Activated CD4-positive, alpha-beta T cell treated with anti-CD3 and anti-CD28 coated beads, Interleukin-2, amount 50 U/mL, for 16 hours (primary cell): ENCODE results near the gene POLR2J.
"Not testable (repeated sequence)": the region's sequence is repeated elsewhere in the genome, so short reads cannot be mapped to it uniquely, and the experiment has no call there.

ENCODE experiments used
- DNase-seq: peaks from one replicate; pipeline ENCODE4 v3.0.0-alpha.2; 2020

Gene POLR2J

DNA sequence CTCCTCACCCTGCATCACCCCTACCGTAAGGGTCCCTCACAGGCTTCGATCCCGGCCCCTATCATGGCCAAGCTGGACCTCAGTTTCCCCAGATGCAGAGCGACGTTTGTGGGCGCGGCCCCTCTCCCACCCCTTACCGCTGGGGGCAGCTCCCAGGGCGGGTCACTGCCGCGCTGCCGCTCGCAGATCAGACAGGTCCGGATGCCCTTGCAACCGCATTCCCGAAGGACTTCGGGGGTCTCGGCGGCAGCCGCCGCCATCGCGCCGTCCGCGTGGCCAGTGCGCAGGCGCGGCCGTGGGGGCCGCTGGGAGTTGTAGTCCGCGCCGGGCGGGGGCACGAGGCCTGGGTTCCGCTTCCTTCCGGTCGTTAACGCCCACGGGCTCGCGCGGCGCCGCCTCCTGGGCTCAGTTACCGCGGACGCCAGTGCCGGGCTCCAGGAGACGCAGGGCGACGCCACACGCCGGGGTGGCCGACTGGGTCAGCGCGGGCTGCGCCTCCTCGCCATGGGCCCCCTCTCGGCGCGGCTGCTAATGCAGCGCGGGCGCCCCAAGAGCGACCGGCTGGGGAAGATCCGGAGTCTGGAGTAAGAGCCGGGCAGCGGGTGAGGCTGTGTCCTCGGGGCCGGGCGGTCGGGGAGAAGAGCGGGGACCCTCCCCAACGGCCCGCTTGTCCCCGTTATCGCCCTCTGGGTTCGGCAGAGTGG is 14.0 kb downstream of the POLR2J start, which contains the start of the genes ALKBH4 and LRWD1:
TSS of gene ALKBH4 (minus strand) at position 287 of the 704 bp plus-strand sequence. CDS start at position 260, 27 bp downstream.
TSS of gene LRWD1 (plus strand) at position 408 of the 704 bp plus-strand sequence. CDS start at position 505, 97 bp downstream.
- peak; percentile 96 for DNase-seq

DNA sequence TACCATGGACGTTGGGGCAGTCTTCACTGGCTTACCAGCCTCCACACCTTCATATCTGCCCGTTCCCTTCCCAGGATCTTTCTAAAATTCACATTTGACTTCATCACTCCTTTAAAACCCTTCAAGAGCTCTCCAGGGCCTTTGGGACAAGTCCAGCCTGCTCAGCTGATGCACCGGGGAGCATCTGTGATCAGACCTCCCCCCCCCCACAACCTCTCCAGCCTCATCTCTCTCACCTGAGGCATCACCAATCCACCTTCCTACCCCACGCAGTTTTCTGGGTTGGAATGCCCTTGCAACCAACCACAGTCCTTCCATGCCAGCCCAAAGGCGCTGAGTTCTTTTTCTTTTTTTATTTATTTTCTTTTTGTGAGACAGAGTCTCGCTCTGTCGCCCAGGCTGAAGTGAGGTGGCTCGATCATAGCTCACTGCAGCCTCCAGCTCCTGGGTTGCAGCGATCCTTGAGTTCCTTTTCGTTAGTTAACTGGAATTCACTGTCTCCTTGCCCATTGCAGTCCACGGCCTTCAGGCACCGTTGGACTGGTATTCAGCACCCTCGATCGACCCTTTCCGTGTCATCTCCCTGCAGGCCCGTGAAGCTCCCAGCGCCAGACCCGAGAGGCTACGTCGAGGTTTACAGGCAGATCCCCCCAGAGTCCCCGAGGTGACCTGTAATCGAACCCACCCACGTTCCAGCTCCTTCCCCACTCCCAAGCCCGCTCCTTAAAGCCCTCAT is 14.7 kb downstream of the POLR2J start:
- DNase-seq, result no peak

DNA sequence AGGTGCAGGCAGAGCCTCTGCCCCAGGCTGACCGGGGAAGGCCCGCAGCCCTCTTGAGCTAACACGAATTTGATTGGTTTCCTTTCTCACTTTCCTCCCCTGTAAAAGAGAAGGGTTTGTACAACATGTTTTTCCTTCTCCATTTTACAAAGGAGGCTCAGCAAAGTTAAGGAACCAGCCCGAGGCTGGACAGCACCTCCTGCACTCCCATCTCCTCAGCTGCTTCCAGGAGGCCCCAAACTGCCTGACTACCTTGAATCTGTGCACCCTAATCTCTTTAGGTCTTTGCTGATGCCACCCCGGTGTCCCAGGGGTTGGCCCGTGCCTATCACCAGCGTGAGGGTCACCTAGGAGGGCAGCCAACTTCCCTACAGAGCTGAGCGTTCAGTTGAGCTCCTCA is 18.3 kb downstream of the POLR2J start:
- DNase-seq, result no peak

DNA sequence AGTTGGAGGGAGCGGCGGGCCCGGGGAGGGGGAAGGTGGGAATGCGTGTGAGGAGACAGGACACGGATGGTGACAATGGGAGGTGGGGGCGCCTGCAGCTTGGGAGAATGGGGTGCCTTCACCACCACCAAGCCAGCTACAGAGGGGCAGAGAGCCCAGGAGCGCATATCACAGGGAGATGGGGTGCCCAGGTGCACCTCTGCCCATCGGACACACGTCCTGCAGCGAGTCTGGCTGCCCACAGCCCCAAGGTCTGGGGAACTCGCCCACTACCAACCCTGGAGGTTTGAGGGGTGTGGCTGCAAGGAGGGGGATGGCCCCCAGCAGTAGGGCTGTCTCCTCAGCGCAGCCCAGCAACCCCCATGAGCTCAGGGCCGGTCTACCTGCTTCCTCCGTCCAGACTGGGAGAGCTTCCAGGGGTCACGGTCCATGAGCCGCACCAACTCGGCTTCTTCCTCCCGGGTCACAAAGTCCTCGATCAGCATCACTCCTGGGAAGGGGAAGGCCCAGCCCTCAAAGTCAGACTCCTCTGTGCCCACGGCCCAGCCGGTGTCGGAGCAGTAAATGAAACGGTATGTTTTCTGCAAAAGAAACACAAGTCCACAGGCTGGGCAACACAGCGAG is 19.4 kb downstream of the POLR2J start:
- no peak for DNase-seq

DNA sequence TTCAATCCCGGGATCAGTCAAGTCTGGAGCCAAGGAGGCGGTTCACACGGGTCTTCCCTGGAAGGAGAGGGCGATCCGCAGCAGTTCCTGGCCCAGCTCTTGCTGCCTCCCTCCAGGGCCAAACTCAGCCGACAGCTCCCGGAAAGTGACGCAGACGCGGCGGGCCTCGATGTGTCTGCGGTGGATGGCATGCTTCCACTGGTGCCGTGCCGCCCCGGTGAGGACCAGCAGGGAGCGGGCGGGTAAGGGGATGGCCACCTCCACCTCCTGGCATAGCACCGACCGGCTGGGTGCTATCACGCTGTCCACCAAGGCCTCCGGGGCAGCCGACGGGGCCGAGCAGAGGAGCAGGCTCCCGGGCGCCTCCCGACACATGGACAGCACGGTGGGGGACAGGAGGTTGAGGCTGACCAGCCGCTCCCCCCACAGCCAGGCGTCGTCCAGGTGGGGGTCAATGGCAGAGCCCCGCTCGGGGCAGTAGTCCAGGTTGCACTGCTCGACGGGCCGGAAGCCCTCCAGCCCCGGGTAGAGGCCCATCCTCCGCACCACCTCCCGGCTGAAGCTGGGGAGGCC is 21.3 kb downstream of the POLR2J start:
- no peak for DNase-seq

DNA sequence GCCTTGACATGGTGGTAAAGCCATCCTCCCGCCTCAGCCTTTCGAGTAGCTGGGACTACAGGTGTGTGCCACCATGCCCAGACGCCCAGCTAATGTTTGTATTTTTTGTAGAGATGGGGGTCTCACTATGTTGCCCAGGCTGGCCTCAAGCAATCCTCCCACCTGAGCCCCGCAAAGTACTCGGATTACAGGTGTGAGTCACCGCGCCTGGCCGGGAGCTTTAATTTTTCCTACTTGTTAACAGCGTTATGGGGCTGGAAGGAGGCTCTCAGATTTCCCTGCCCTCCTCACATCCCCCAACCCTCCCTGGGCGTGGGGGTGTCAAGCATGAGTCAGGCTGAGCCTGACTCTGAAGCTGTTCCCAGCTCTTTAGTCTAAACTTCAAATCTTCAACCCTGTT is 22.4 kb downstream of the POLR2J start:
- DNase-seq, result no peak

DNA sequence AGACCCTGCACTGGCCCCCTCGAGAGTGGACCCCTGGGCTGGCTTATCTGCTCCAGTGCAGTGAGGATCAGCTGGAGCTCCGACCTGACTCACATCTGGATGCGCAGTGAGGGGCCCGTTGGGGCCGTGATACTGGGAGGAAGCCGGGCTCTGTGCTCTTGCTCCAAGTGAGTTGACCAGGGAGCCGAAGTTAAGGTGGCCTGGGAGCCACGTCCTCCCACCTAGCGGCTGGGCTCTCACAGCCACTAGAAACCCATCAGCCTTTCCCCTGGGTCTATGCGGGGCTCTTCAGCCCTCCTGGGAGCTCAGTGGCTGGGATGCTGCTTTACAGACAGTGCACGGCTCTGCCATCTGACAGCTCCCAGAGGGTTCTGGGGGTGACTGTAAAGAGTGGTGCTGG is 23.1 kb downstream of the POLR2J start:
- no peak for DNase-seq

DNA sequence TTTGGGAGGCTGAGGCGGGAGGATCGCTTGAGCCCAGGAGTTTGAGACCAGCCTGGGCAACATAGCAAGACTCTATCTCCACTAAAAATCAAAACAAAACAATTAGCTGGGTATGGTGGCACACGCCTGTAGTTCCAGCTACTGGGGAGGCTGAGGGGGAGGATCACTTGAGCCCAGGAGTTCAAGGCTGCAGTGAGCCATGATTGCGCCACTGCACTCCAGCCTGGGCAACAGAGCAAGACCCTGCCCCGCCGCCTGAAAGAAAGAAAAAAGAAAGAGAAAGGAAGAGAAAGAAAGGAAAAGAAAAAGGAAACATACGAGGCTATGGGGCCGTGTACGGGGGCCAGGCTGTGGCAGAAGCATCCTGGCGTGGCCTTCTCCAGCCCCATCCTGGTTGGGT is 23.8 kb downstream of the POLR2J start:
- DNase-seq, result not testable (repeated sequence)

DNA sequence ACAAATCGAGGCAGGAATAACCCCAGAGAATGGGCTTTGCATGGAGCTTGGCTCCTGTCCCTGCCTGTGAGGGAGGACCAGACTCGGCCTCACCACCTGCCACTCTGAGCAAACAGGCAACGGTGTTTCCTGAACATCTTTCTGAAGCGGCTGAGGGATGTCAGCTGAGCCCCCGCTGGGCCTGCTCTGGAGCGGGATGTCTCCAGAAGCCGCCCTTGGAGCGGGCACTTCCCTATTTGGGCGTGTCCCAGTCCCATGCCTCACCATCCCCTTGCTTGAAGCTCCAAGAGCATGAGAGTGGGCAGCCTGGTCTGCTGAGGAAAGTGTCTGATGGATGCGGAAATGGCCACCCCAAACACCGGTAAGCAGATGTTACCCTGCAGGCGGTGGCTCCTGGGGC is 24.3 kb downstream of the POLR2J start:
- no peak for DNase-seq

DNA sequence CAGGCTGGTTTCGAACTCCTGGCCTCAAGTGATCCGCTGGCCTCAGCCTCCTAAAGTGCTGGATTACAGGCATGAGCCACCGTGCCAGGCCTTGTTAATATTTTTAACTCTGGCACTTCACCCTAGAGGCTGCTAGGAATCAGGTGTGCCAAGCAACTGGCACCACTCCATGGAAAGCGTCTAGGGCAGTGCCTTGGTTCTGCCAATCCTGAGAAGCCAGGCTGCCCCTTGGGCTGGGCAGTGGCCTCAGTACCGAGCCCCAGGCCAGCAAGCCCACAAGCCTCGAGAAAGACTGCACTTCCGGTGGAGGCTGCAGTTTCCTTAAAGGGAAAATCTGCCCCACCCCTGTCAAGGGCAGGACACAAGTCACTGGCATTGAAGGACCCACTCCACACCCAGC is 25.4 kb downstream of the POLR2J start:
- no peak for DNase-seq

DNA sequence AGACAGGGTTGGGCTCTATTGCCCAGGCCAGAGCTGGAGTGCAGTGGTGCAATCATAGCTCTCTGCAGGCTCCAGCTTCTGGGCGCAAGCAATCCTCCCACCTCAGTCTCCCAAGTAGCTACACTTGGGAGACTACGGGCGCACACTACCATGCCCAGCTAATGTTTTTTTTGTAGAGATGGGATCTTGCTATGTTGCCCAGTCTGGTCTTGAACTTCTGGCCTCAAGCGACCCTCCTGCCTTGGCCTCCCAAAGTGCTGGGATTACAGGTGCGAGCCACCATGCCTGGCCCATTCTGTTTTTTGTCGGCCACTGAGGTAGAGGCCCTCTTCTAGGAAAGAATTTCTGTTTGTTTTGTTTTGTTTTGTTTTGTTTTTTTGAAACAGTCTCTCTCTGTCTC is 26.3 kb downstream of the POLR2J start:
- DNase-seq, result no peak

DNA sequence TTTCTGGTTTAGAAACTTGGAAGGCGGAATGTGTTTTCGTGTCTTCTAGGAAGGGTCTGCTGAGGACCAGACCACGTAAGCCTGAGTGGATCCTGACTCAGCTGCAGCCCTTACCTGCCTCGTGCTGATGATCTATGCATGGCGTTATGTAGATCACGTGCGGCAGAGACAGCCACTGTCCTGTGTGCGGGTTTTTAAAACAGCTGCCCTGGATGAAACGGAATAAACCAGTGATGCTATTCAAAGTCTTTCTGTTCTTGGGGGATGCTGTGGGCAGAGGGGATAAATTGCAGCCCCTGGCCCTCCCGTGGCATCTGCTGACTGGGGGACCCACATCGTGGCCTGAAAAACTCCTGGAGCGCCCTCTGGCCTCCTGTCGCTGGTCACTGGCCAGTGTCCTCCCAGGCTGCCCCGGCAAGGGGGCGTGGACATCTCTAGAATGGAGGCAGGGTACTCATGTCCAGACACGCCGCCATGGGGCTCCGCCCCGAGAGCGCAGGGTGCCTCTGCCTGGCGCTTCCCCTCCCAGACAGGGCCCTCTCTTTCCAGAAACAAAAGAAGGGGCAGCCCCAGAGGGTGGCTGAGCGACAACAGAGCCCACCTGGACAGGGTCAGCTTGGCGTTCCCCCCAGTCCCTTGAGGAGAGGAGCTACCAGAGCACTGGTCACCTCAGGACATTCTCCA is 27.2 kb downstream of the POLR2J start:
- no peak for DNase-seq

DNA sequence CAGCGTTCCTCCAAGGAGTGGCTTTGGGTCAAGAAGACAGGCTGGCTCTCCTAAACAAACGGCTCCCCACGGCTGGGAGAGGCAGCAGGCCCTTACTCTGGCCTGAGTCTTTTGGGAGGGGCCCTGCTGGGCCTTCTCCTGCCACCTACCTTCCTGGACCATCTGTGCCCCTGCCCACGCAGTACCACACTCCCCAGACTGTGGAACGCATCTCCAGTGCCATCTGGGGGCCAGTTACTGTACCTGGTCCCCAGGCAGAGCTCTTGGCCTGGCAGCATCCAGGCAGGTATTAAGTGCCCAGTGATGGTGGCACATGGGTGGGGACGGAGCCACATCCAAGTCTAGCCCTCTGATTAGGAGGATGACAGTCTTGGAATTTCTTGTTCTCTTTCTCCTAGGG is 28.5 kb downstream of the POLR2J start:
- no peak for DNase-seq

DNA sequence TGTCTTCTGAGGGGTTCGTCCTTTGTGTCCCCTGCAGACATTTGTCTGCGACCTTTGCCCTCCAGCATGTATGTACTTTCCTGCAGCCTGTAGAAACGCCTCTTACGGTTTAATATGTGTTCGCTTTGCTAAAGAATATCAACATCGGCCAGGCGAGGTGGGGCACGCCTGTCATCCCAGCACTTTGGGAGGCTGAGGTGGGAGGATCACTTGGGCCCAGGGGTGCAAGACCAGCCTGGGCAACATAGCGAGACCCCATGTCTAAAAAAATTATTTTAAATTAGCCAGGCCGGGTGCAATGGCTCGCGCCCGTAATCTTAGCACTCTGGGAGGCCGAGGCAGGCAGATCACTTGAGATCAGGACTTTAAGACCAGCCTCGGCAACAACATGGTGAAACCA is 29.6 kb downstream of the POLR2J start:
- DNase-seq, result no peak

DNA sequence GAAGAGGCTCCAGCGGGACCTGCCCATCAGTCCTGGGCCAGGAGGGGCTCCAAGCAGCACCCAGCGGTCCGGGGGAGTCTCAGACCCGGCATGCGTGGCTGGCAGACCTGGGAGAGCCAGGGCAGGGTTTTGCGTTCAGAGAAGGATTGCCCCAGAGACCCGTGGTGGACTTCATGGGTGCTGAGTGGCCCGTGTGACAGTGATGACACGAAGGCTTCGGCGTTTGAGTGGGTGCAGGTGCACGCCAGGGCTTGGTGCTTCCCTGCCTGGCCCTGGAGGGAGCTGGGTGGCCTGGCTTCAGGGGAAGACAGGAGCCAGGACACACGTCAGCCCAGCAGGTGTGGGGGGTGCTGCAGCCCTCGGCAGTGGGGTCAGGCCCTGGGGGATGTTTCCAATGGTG is 31.4 kb downstream of the POLR2J start:
- no peak for DNase-seq

DNA sequence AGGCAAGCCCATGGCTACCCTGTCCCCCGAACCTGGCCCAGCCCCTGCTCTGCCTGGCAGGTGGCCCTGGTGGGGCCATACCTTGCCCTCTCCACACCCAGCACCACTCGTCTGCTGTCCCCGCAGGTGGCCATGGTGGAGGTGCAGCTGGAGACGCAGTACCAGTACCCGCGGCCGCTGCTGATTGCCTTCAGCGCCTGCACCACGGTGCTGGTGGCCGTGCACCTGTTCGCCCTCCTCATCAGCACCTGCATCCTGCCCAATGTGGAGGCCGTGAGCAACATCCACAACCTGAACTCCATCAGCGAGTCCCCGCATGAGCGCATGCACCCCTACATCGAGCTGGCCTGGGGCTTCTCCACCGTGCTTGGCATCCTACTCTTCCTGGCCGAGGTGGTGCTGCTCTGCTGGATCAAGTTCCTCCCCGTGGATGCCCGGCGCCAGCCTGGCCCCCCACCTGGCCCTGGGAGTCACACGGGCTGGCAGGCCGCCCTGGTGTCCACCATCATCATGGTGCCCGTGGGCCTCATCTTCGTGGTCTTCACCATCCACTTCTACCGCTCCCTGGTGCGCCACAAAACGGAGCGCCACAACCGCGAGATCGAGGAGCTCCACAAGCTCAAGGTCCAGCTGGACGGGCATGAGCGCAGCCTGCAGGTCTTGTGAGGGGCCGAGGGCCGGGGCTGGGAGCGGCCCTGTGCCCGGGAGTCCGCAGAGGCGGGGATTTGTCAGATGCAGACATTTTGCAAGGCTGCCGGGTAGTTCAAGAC is 32.1 kb downstream of the POLR2J start:
- DNase-seq, result no peak

DNA sequence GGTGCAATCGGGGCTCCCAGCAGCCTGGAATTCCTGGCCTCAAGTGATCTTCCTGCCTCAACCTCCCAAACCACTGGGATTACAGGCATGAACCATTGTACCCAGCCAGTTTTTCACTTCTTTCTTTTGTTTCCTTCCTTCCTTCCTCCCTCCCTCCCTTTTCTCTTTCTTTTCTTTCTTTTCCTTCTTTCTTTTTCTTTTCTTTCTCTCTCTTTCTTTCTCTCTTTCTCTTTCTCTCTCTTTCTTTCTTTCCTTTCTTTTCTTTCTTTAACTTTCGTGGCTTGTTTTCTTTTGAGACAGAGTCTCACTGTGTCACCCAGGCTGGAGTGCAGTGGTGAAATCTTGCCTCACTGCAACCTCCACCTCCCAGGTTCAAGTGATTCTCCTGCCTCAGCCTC is 33.0 kb downstream of the POLR2J start:
- DNase-seq, result no peak

DNA sequence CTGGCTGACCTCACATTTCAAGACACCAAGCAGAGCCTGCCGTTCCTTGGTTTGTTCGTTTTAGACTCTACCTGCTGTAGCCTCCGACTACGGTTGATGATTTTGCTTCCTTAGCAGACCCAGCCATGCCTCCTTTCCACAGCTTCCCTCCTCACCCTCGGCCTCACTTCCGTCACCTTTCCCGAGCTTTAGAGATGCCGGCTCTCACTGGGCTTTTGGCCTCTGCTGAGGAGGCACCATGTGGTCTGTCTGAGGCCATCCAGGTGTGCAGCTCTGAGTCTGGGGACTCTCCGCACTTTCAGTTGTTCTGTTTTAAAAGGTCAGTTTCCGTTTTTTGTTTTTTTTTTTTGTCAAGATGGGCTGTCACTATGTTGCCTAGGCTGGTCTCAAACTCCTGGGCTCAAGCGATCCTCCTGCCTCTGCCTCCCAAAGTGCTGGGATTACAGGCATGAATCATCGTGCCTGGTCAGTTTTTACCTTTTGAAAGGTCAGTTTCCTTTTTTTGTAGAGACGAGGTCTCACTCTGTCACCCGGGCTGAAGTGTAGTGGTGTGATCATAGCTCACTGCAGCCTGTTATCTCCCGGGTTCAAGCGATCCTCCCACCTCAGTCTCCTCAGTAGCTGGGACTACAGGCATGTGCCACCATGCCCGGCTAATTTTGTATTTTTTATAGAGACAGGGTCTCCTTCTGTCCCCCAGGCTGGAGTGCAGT is 33.6 kb downstream of the POLR2J start:
- DNase-seq, result no peak

DNA sequence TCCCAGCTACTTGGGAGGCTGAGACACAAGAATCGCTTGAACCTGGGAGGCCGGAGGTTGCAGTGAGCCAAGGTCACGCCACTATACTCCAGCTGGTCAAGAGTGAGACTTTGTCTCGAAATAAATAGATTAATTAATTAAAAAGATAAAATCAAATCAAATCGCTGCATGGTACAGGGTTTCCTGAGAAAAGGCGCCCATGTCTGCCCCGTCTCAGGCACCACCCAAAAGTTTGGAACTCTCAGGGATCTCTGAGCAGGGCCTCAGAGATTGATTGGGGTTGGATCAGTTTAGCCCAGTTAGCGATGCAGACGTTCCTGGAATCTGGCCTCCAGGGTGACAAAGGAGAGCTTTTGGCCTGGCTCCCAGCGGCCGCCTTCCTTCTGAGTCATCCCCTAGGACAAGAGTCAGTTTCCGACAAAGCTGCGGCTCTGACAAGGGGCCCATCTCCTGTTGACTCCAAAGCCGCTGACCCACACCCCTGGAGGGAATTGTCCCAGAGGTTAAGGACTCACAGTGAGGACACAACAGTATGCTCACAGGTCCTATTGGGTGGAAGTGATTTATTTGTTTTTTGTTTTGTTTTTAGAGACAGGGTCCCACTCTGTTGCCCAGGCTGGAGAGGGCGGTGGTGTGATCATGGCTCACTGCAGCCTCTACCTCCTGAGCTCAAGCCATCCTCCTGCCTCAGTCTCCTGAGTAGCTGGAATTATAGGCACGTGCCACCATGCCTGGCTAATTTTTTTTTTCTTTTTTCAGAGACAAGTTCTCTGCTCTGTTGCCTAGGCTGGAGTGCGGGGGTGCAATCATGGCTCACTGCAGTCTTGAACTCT is 38.5 kb downstream of the POLR2J start:
- no peak for DNase-seq

DNA sequence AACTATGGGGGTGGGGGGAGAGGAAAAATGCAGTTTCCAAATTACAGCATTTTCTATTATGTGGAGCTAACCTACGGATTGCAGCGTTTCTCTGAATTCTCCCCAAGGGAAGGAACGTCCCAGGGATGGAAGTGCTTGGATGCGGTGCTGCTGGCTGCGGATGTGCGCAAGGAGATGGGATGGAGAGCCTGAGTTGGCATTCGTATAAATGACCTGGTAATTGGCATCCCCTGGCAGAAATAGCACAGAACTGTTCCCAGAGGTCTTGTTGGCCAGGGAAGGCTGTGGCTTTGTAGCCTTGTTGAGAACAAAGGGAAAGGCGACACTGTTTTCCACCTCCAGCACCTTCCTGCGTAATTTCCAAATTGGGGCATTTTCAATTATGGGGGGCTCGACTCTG is 42.6 kb downstream of the POLR2J start:
- DNase-seq, result no peak

DNA sequence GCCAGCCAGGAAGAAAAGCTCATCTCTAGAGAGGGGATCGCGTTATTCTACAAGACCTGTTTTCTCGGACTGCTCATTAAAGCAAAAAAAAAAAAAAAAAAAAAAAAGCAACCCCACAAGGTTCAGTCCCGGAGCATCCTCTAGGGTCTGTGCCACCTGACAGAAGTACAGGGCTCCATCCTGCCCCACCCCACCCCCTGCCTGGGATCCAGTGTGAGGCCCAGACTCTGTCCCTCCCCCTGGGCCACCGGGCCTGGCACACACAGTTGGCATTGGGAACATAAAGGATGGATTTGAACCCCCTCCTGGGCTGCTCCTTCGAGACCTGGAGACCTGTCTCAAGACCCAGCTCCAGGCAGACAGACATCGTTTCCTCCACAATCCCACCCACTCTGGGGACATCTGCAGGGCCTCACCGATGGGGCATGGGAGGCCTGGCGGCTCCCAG is 44.7 kb downstream of the POLR2J start:
- no peak for DNase-seq
